Epithelial cell of proximal tubule (primary cell): Measurements from ENCODE around the gene UQCC2. TPM values are rescaled to one million over a fixed set of nuclear protein-coding genes. Genes with fewer than 3 reads are reported as not detected.

ENCODE experiments used
- DNase-seq: peaks from one replicate; pipeline ENCODE4 v3.0.0-alpha.2; 2011; ENCODE audit warnings: low read depth
- H3K4me3 ChIP-seq: 2 replicates; pipeline ENCODE4 v1.5.1; 2011; ENCODE audit warnings: low read depth, mild to moderate bottlenecking, low read length
- CTCF ChIP-seq: conservative IDR thresholded peaks from 2 replicates; pipeline ENCODE4 v1.5.1; 2012; ENCODE audit warnings: low read depth, mild to moderate bottlenecking, low read length
- total RNA-seq: library from RNA; depleted of rRNA; stranded (reverse); fragments of >200 nt; gene quantifications from 2 replicates; pipeline ENCODE4 v1.2.3, GENCODE V29; 2015

UQCC2 gene
- total RNA-seq, 1 donor from 2014 or later, result 20.3 TPM

GRCh38 chr6:33721508-33721907 is 10.0 kb upstream of the UQCC2 start:
- no peak for TF ChIP-seq CTCF
- no peak for DNase-seq
- H3K4me3 ChIP-seq, result no peak overlapping the region

GRCh38 chr6:33720998-33721397 is 9.5 kb upstream of the UQCC2 start:
- DNase-seq, result no peak
- no peak overlapping the region for H3K4me3 ChIP-seq
- TF ChIP-seq CTCF, result no peak

- no peak for TF ChIP-seq CTCF
Observed at GRCh38 chr6:33719326-33719987, 8.0 kb upstream of the UQCC2 start.

GRCh38 chr6:33718713-33719112 is 7.2 kb upstream of the UQCC2 start:
- no peak for TF ChIP-seq CTCF
- no peak for DNase-seq
- no peak overlapping the region for H3K4me3 ChIP-seq

More at GRCh38 chr6:33719326-33719987, 8.0 kb upstream of the UQCC2 start:
- H3K4me3 ChIP-seq, result no peak overlapping the region
- DNase-seq, result no peak

- no peak for DNase-seq
- no peak for TF ChIP-seq CTCF
- H3K4me3 ChIP-seq, result no peak overlapping the region
Observed at GRCh38 chr6:33717934-33718455, 6.5 kb upstream of the UQCC2 start.

GRCh38 chr6:33716890-33717632 is 5.6 kb upstream of the UQCC2 start:
- TF ChIP-seq CTCF, result no peak
- DNase-seq, result no peak
- no peak overlapping the region for H3K4me3 ChIP-seq
